H1 (cell line): ENCODE data around the gene GAS6. TPM values are rescaled to one million over a fixed set of nuclear protein-coding genes. Genes with fewer than 3 reads are reported as not detected.

ENCODE experiments used
- CTCF ChIA-PET: fragments of 300-600 bp; sonication (Branson Sonifier 250); formaldehyde crosslinking; loops from one replicate; lab custom pipeline; 2021; ENCODE audit not compliant: partially characterized antibody; lab: Charles Lee
- POLR2A ChIA-PET: fragments of 300-600 bp; sonication (Branson Sonifier 250); formaldehyde crosslinking; loops from one replicate; lab custom pipeline; 2021; ENCODE audit warnings: inconsistent platforms; ENCODE audit not compliant: partially characterized antibody; lab: Charles Lee
- DNase-seq, 2 experiments: peaks; one replicate each; pipeline versions ENCODE4 v3.0.0 to v3.0.0-alpha.2; 2010 to 2022; ENCODE audit warnings: low spot score in 2 of 2, low read depth in 1 of 2, mixed read lengths in 1 of 2
- FAIRE-seq: peaks from 2 replicates; lab custom pipeline; 2011; peaks lifted over from hg19 to GRCh38; lab: Jason Lieb, UNC
- H2AFZ ChIP-seq: 2 replicates; pipeline ENCODE4 v1.8.1; 2012; ENCODE audit warnings: low read length, inconsistent platforms
- H2AK5ac ChIP-seq: 2 replicates; pipeline ENCODE4 v1.6.1; 2013; ENCODE audit warnings: low read depth, low read length
- H2BK120ac ChIP-seq: replicated peaks from 2 replicates; pipeline ENCODE3; 2013; ENCODE audit warnings: low read depth, low read length, inconsistent platforms
- H2BK12ac ChIP-seq: 2 replicates; pipeline ENCODE4 v1.6.1; 2013; ENCODE audit warnings: low read depth, low read length
- H2BK15ac ChIP-seq: 2 replicates; pipeline ENCODE4 v1.6.1; 2013; ENCODE audit warnings: low read length
- H2BK20ac ChIP-seq: 2 replicates; pipeline ENCODE4 v1.6.1; 2013; ENCODE audit warnings: low read length
- H2BK5ac ChIP-seq: 2 replicates; pipeline ENCODE4 v1.6.1; 2013; ENCODE audit warnings: low read depth, low read length
- H3K14ac ChIP-seq: 2 replicates; pipeline ENCODE4 v1.6.1; 2013; ENCODE audit warnings: inconsistent platforms; ENCODE audit not compliant: insufficient read length
- H3K18ac ChIP-seq: 2 replicates; pipeline ENCODE4 v1.6.1; 2013; ENCODE audit warnings: low read length; ENCODE audit errors: extremely low read depth
- H3K23ac ChIP-seq: 2 replicates; pipeline ENCODE4 v1.6.1; 2013; ENCODE audit warnings: inconsistent platforms; ENCODE audit not compliant: insufficient read length
- H3K23me2 ChIP-seq: 2 replicates; pipeline ENCODE4 v1.6.1; 2013; ENCODE audit warnings: low read depth, low read length
- H3K27ac ChIP-seq: 2 replicates; pipeline ENCODE4 v1.6.1; 2011; ENCODE audit warnings: low read depth, low read length, inconsistent platforms
- H3K27me3 ChIP-seq, 4 experiments: replicated peaks in 1 of 4; 1 replicate in 1 of 4; 2 replicates in 3 of 4; pipeline versions ENCODE4 v1.6.1 to v1.8.1; 2011 to 2013; ENCODE audit warnings: low read length in 3 of 4, mild to moderate bottlenecking in 3 of 4, inconsistent platforms in 2 of 4, mixed read lengths in 2 of 4, moderate library complexity in 1 of 4; ENCODE audit not compliant: control insufficient read depth in 3 of 4, insufficient read depth in 3 of 4; ENCODE audit errors: extremely low read depth in 1 of 4
- H3K36me3 ChIP-seq, 4 experiments: 2 replicates each; pipeline versions ENCODE4 v1.6.1 to v1.8.1; 2011 to 2013; ENCODE audit warnings: mild to moderate bottlenecking in 4 of 4, low read length in 3 of 4, moderate library complexity in 2 of 4, control low read depth in 1 of 4, inconsistent platforms in 1 of 4; ENCODE audit not compliant: insufficient read depth in 4 of 4, control insufficient read depth in 2 of 4
- H3K4ac ChIP-seq: replicated peaks from 2 replicates; pipeline ENCODE3; 2013; ENCODE audit warnings: low read length, low read depth, mixed read lengths, inconsistent platforms; ENCODE audit not compliant: insufficient read length
- H3K4me1 ChIP-seq, 4 experiments: replicated peaks in 1 of 4; 1 replicate in 1 of 4; 2 replicates in 3 of 4; pipeline versions ENCODE4 v1.6.1 to v1.8.1; 2011 to 2013; ENCODE audit warnings: low read length in 3 of 4, inconsistent platforms in 2 of 4, mixed read lengths in 1 of 4; ENCODE audit not compliant: insufficient read depth in 4 of 4, control insufficient read depth in 3 of 4
- H3K4me2 ChIP-seq, 2 experiments: 2 replicates each; pipeline versions ENCODE4 v1.6.1 to v1.8.1; 2011 to 2013; ENCODE audit warnings: low read depth in 2 of 2, low read length in 2 of 2, control low read depth in 1 of 2, inconsistent platforms in 1 of 2, mild to moderate bottlenecking in 1 of 2; ENCODE audit not compliant: insufficient read depth in 1 of 2
- H3K4me3 ChIP-seq, 4 experiments: fragments of 200-600, 300-600 bp in 1 of 4; sonication (generic), shearing (Covaris generic), sonication (Bioruptor Twin) in 1 of 4; 2 replicates each; pipeline versions ENCODE4 v1.5.1 to v1.8.1; 2011 to 2016; ENCODE audit warnings: low read length in 4 of 4, low read depth in 3 of 4, control low read depth in 2 of 4, inconsistent platforms in 2 of 4, mild to moderate bottlenecking in 2 of 4, mixed read lengths in 1 of 4, moderate library complexity in 1 of 4; ENCODE audit not compliant: insufficient read depth in 2 of 4; ENCODE audit errors: extremely low read depth in 1 of 4
- H3K56ac ChIP-seq: replicated peaks from 2 replicates; pipeline ENCODE3; 2013; ENCODE audit warnings: low read depth, mild to moderate bottlenecking, mixed read lengths, low read length, inconsistent platforms; ENCODE audit not compliant: insufficient read length
- H3K79me1 ChIP-seq: 2 replicates; pipeline ENCODE4 v1.6.1; 2013; ENCODE audit warnings: low read depth, low read length, control low read depth
- H3K79me2 ChIP-seq, 2 experiments: 2 replicates each; pipeline versions ENCODE4 v1.6.1 to v1.8.1; 2012 to 2013; ENCODE audit warnings: low read length in 2 of 2, mild to moderate bottlenecking in 2 of 2, inconsistent platforms in 1 of 2; ENCODE audit not compliant: insufficient read depth in 2 of 2, control insufficient read depth in 1 of 2
- H3K9ac ChIP-seq, 4 experiments: replicated peaks in 1 of 4; 1 replicate in 1 of 4; 2 replicates in 3 of 4; pipeline versions ENCODE4 v1.6.1 to v1.8.1; 2011 to 2013; ENCODE audit warnings: low read depth in 3 of 4, low read length in 3 of 4, control low read depth in 2 of 4, mild to moderate bottlenecking in 2 of 4, moderate library complexity in 2 of 4, inconsistent platforms in 1 of 4; ENCODE audit errors: extremely low read depth in 1 of 4
- H3K9me3 ChIP-seq, 2 experiments: 2 replicates each; pipeline versions ENCODE4 v1.6.1 to v1.8.1; 2012 to 2013; ENCODE audit warnings: mild to moderate bottlenecking in 2 of 2, moderate library complexity in 2 of 2, control low read depth in 1 of 2, inconsistent platforms in 1 of 2, low read depth in 1 of 2, low read length in 1 of 2, mixed read lengths in 1 of 2; ENCODE audit not compliant: insufficient read depth in 2 of 2
- H4K20me1 ChIP-seq, 2 experiments: replicated peaks in 1 of 2; 2 replicates each; pipeline versions ENCODE3 to v1.8.1; 2011 to 2013; ENCODE audit warnings: inconsistent platforms in 2 of 2, low read length in 2 of 2, mild to moderate bottlenecking in 1 of 2; ENCODE audit not compliant: insufficient read depth in 2 of 2, control insufficient read depth in 1 of 2
- H4K5ac ChIP-seq: 2 replicates; pipeline ENCODE4 v1.6.1; 2013; ENCODE audit warnings: low read length, low read depth, mixed read lengths, inconsistent platforms; ENCODE audit not compliant: insufficient read length
- H4K8ac ChIP-seq: 2 replicates; pipeline ENCODE4 v1.8.0; 2013; ENCODE audit warnings: mild to moderate bottlenecking, moderate library complexity, low read length, inconsistent platforms; ENCODE audit not compliant: insufficient read depth; ENCODE audit errors: extremely low read depth
- H4K91ac ChIP-seq: replicated peaks from 2 replicates; pipeline ENCODE3; 2013; ENCODE audit warnings: low read length, mixed read lengths, inconsistent platforms; ENCODE audit not compliant: insufficient read length
- BCL11A ChIP-seq, 2 experiments: IDR thresholded peaks; one replicate each; pipeline ENCODE4 v1.6.1; 2011; ENCODE audit warnings: low read depth in 2 of 2, low read length in 2 of 2, mild to moderate bottlenecking in 2 of 2
- CEBPB ChIP-seq: IDR thresholded peaks from 2 replicates; pipeline ENCODE4 v1.6.1; 2012; ENCODE audit warnings: low read depth, low read length
- CHD1 ChIP-seq: IDR thresholded peaks from 2 replicates; pipeline ENCODE4 v1.6.1; 2012; ENCODE audit warnings: low read depth, low read length, improper control_type of control experiment
- EGR1 ChIP-seq: IDR thresholded peaks from 2 replicates; pipeline ENCODE4 v1.6.1; 2011; ENCODE audit warnings: low read depth, low read length, borderline replicate concordance
- GABPA ChIP-seq: IDR thresholded peaks from 2 replicates; pipeline ENCODE4 v1.6.1; 2011; ENCODE audit warnings: mild to moderate bottlenecking, low read length, moderate library complexity, borderline replicate concordance; ENCODE audit not compliant: insufficient read depth
- NANOG ChIP-seq: IDR thresholded peaks from 2 replicates; pipeline ENCODE4 v1.6.1; 2011; ENCODE audit warnings: low read length, low read depth, mild to moderate bottlenecking, inconsistent platforms; ENCODE audit not compliant: insufficient read depth, poor library complexity, severe bottlenecking
- SIRT6 ChIP-seq: IDR thresholded peaks from one replicate; pipeline ENCODE4 v1.7.1; 2012; ENCODE audit warnings: low read length, inconsistent platforms
- WGBS, 2 experiments: shearing (Covaris generic) in 1 of 2; methylation state at CpG; one replicate each; pipeline versions ENCODE4 v1.1.6 to v1.1.7; 2013 to 2015; ENCODE audit warnings: low lambda C conversion rate in 2 of 2, mixed read lengths in 2 of 2, inconsistent platforms in 1 of 2, low coverage in 1 of 2, missing lambda C conversion rate in 1 of 2; ENCODE audit not compliant: insufficient replicate concordance in 2 of 2, insufficient coverage in 1 of 2, insufficient read length in 1 of 2; ENCODE audit errors: extremely low coverage in 1 of 2, missing lambda C conversion rate in 1 of 2; 5-methylcytosine and 5-hydroxymethylcytosine counted together
- polyA plus RNA-seq, 7 experiments: library from polyadenylated mRNA; depleted of rRNA in 3 of 7; stranded (reverse) in 5 of 7; unstranded in 2 of 7; fragments of >200 nt in 5 of 7; fragments of 200-250 nt in 2 of 7; gene quantifications; 1 replicate in 5 of 7; 2 replicates in 1 of 7; 4 replicates in 1 of 7; pipeline versions ENCODE4 v1.2.1 to v1.2.3, GENCODE V29; 2011 to 2013; ENCODE audit warnings: missing spikeins in 2 of 7, mixed read lengths in 2 of 7
- total RNA-seq: library from RNA; stranded (reverse); fragmentation: NEBNext Ultra II Directional; extraction: Animal tissue kit (Norgen Biotek cat#: 25700); gene quantifications from 2 replicates; pipeline ENCODE4 v1.2.1, GENCODE V29; 2021
- TF ChIP-seq, protein P1 (sequence below): IDR thresholded peaks from 2 replicates; pipeline ENCODE4 v1.6.1; 2012; ENCODE audit warnings: inconsistent platforms

Gene GAS6
- total and polyA plus RNA-seq, 2 of the 8 experiments (the other 6 are each of a cell fraction or from before 2014, with no cell fraction given): 18.6 to 31.0 TPM

DNA sequence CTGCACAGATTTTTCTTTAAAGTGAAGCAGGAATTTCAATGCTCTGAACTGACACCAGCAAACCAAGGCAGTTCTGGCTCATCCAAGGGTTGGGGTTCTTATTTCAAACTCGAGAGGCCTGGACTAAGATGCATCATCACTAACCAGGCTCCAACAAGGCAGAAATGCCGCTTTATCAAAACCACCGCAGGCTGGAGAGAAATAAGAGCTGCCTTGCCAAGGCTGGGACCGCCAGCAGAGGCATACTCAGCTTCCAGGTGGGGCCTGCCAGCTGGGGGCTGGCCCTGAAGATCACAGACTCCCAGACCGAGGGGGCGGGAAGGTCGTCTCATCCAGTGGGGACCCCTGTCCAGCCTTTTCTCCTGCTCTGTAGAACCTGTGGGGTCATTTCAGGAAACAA, 37.4 kb upstream of the GAS6 start:
- no peak overlapping the region for H3K4ac ChIP-seq
- CTCF ChIA-PET: interaction anchor here (1.0 to 1.2 kb wide), 2 partner anchors 29 to 93 kb away, joined by 3 to 4 read pairs; no protein-coding TSS in a partner anchor
- H3K79me1 ChIP-seq: no peaks in the 10 kb centered on the region
- TF ChIP-seq NANOG (no peak), SIRT6 (no peak), CEBPB (no peak), GABPA (no peak), CHD1 (no peak), EGR1 (no peak), BCL11A (IDR thresholded peaks at IDR 0.05; ENCODE audit: low read depth in 2 of 2, low read length in 2 of 2) (no peak)
- TF ChIP-seq, protein P1, sequence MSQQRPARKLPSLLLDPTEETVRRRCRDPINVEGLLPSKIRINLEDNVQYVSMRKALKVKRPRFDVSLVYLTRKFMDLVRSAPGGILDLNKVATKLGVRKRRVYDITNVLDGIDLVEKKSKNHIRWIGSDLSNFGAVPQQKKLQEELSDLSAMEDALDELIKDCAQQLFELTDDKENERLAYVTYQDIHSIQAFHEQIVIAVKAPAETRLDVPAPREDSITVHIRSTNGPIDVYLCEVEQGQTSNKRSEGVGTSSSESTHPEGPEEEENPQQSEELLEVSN: no peak
- H2AFZ ChIP-seq: no peak overlapping the region
- no peaks in the 10 kb centered on the region; a peak in 1 of 7 replicates for H3K27me3 ChIP-seq
- no peak overlapping the region for H2BK12ac ChIP-seq
- POLR2A ChIA-PET: no interaction called here
- H4K91ac ChIP-seq: no peak overlapping the region
- no peak overlapping the region for H4K8ac ChIP-seq
- no peak overlapping the region for H4K5ac ChIP-seq
- no peak overlapping the region for H3K56ac ChIP-seq
- no peak overlapping the region for H3K4me2 ChIP-seq
- H3K9ac ChIP-seq: no peak overlapping the region
- H3K14ac ChIP-seq: no peak overlapping the region
- no peak overlapping the region for H2BK15ac ChIP-seq
- no peak overlapping the region for H2AK5ac ChIP-seq
- H3K9me3 ChIP-seq: peaks cover 0 to 2% of the 10 kb centered on the region in 2 experiments; a peak in 3 of 4 replicates
- 86% methylated on average over 5 of the region's 7 CpGs; no CpG with 5 or more reads in 1 of the 2 experiments for WGBS, 2 experiments
- no peak overlapping the region for H2BK20ac ChIP-seq
- DNase-seq (peak in 1 of 2 experiments; percentile 34), FAIRE-seq (no peak)
- no peaks in the 10 kb centered on the region for H3K4me1 ChIP-seq
- no peak overlapping the region for H2BK5ac ChIP-seq
- H3K23ac ChIP-seq: no peak overlapping the region
- no peaks in the 10 kb centered on the region for H3K36me3 ChIP-seq
- no peak overlapping the region; the same call in 1 of the 2 replicates for H3K18ac ChIP-seq
- H3K23me2 ChIP-seq: no peaks in the 10 kb centered on the region; the same call in 1 of the 2 replicates
- no peaks in the 10 kb centered on the region for H4K20me1 ChIP-seq
- H3K27ac ChIP-seq: no peak overlapping the region
- no peak overlapping the region for H2BK120ac ChIP-seq
- H3K79me2 ChIP-seq: no peaks in the 10 kb centered on the region
- H3K4me3 ChIP-seq: no peak overlapping the region
